HG02678 (cell line): ENCODE data around the gene TPP2.

Experiments
- ATAC-seq: cut with Tn5 transposase; IDR thresholded peaks from one replicate; pipeline ENCODE4 v1.9.1; 2021; ENCODE audit warnings: mild to moderate bottlenecking, moderate library complexity; ENCODE audit not compliant: unreplicated experiment

The TPP2 gene

DNA sequence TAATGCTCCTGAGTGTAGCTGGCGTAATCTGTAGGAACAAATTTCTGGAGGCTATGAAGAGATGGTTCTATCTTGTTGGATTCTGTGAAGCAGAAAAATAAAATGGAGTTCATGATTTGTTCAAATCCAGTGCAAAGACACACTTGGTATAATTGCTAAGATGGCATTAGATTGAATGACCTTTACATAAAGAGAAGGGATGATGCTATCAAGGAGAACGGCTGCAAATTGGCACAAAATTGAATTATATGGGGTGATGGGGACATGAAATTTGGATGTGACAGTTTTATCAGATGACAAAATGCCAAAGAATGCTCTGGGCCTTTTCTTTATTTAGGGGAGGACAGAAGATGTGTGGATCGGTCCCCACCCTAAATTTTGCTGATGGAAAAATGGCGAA lies 94.1 kb downstream of the TPP2 start:
- no peak for ATAC-seq

DNA sequence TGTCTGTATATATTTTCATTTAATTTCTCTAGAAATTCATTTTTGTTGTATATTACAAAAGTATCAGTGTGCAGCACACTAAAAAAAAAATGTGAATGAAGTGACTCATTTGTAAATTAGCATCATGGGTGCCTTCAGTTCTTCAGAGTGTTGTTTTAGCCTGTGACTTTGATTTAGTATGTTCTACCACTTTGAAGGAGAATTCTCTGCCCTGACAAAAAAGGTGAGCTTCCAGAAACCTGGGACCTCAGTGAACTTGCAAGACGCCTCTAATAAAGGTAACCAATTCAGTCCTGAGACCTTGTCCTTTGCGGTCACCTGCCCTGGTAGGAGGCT lies 95.7 kb downstream of the TPP2 start:
- no peak for ATAC-seq

DNA sequence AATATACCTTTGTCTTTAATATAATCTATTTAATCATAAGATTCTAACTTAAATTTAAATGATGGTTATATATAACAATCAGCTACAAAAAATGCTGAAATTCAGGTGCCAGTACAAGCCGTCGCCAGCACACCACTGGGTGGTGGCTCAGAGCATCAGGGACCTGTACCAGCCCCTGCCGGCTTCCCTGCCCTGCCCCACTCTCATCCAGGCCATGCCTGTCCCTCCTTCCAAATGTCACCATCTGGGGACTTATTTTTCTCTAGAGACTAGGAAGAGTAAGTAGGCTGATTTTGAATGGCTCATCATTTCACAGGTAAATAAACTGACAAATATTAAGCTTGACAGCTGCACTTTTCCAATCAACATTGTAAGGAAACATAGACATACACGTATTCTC lies 96.5 kb downstream of the TPP2 start:
- no peak for ATAC-seq

DNA sequence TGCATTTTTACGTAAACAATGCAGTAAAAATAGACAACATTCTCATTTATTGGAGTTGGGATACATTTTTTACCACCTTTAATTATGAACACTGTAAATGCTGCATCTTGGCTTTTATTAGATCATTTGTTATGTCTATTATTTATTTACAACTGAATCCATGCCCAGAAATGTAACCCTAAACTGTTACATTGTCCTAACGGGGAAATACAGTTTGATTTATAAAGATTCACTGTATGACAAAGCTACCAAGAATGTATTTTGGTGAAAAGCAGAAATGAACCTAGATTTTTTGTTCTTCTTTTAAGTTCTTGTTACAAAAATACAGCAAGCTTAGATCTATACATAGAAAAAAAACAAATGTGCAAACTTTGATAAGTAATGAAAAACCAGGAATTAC lies 97.0 kb downstream of the TPP2 start:
- ATAC-seq, result no peak

- ATAC-seq, result no peak
These were observed 98.2 kb downstream of the TPP2 start, which contains the start of gene METTL21C for GRCh38 chr13:102694937-102695336. Gene METTL21C (minus strand): TSS chr13:102695044. CDS start chr13:102694498, 546 bp downstream.

- ATAC-seq, result no peak
These were observed 99.7 kb downstream of the TPP2 start for GRCh38 chr13:102696465-102696864.

DNA sequence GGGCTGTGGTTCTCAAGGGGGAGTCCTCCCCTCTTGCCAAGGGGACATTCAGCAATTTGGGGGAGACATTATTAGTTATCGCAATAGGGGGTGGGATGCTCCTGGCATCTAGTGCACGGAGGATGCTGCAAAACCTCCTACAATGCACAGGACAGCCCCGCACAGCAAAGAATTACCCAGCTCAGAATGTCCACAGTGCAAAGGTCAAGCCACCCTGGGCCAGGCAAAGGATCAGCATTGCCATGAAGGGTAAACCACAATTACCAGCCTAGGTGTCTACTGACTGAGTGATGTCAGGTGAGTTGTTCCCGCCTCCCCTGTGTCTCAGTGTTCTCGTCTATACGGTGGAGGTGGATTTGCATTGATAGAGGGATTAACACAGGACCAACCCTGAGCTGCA lies 100.5 kb downstream of the TPP2 start:
- no peak for ATAC-seq

GRCh38 chr13:102697929-102698648 lies 101.3 kb downstream of the TPP2 start:
- ATAC-seq, result no peak

DNA sequence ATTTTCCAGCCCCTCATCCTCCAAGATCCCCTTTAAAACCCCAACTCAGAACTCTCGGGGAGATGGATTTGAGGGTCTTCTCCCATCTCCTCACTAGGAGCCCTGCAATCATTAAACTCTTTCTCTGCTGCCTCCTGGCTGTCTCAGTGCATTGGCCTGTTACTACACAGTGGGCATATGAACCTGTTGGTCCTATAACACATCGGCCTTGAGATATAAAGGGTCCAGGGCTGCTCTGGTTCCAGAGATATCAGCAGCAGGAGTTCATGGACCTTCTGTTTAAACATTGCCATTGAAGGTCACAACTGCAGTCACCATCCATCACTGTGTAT lies 101.8 kb downstream of the TPP2 start:
- ATAC-seq, result no peak

- no peak for ATAC-seq
These were observed 102.7 kb downstream of the TPP2 start for GRCh38 chr13:102699504-102699903.

- ATAC-seq, result no peak
These were observed 103.6 kb downstream of the TPP2 start for GRCh38 chr13:102700088-102701031.

DNA sequence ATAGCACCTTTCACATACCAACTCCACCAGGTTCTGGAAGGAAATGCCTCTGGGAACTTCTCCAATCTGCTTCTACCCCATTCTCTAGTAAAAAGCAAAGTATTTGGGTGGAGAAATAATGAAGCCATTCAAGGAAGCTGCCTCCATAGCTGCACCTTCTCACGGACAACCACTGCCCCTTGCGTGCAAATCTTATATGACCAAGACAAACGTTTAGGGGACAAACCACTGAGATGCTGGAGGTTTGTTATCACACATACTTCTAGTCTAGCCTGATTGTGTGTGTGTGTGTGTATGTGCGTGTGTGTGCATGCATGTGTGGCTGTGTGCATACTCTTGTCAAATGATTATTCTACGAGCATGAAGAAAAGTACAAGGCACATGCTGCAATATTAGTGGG lies 104.5 kb downstream of the TPP2 start:
- ATAC-seq, result no peak

DNA sequence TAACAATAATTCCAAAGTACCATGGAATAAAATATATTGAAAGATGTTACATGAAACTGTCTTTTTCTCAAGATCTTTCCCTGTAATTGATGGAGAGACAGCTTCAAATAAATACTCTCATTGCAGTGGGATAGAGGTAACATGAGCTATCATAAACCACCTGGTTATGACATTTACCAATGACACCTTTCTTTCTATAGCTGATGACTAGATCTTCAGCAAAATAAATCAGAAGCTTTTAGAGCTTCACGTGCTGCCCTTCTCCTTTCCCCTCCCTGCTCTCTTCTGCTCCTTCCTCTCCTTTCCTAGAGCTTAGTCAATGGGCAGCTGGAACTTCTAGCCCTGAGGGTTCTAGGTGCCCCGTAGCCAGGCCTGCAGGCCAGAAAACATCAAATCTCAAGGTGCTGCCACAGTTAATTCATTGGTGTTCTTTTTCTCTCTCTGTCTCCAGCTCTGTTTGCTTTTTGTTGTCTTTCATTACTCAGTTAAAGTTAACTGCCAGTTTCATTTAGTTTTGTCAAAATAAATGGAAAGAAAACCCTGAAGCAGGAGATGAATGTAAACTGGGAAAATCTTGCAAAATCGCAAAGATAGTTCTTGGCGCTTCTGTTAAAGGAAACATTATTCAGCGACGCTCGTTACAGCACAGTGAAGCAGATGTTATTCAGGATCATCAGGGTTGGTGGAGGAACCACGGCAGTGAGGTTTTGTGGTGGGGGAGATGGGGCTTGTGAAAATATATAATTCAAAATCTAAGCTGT lies 106.4 kb downstream of the TPP2 start:
- no peak for ATAC-seq

DNA sequence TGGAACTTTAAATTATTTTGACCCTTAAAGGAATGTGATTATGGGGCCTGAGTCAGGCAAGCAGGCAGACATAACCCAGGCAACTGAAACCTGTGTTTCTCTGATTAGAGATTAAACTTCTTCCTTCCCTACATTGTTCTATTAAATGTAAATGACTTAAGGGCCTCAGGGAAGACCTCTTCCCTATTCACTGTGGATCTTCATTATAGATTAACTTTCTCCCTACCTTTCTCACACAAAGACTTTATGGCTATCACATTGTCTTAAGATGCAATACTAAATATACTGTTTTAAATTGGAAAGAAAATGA lies 106.9 kb downstream of the TPP2 start:
- no peak for ATAC-seq

GRCh38 chr13:102704238-102705058 lies 107.7 kb downstream of the TPP2 start:
- no peak for ATAC-seq

- ATAC-seq, result no peak
These were observed 110.7 kb downstream of the TPP2 start for GRCh38 chr13:102707467-102707866.

DNA sequence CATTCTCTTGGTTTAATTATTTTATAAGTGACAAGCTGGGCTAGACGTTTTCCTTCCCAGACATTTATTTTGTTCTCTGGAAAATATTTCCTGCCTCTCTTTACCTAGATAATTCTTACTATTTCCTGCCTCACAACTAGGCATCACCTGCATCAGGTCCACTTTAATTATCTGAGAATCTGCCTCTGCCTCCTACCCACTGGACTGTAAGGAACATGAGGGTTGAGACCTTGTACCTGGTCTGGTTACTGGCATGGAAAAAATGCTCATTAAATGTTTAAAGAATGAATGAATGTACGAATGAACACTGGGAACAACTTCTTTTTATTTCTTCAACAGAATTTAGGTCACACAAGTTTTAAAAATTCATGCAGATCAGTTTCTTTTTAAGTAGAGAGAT lies 111.4 kb downstream of the TPP2 start:
- ATAC-seq, result no peak

DNA sequence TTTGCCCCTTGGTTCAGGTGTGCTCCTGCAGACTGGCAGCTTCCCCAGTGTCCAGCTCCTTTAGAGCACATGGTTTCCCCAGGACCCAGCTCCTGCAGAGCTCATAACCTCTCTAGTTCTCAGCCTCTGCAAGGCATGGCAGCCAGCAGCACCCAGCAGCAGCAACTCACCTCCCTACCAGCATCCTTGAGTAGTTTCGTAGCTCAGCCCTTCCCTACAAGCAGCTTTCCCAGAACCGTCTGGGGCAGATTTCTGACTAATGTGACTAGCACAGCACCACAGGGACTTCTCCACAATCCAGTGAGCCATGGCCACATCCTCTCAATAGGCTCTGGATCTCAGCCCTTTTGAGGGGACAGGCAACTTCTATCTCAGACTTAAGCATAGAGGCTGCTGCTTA lies 112.2 kb downstream of the TPP2 start:
- no peak for ATAC-seq

DNA sequence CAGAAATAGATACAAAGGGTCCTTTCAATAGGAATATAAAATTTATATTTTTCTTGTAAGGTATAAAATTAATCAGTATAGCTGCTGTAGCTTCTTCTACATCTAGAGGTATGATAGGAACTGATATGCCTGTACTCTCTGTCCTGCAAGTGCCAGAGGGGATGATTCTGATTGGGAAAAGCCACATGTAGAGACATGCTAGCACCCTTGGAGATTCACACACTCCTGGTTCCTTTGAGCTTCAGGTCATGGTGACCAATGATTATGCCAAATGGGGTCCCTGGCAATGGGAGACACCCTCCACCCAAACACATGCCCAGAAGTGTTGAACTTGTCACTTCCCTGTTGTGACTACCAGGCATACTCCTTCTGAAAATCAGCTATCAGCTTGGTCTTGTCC lies 112.8 kb downstream of the TPP2 start:
- ATAC-seq, result no peak

DNA sequence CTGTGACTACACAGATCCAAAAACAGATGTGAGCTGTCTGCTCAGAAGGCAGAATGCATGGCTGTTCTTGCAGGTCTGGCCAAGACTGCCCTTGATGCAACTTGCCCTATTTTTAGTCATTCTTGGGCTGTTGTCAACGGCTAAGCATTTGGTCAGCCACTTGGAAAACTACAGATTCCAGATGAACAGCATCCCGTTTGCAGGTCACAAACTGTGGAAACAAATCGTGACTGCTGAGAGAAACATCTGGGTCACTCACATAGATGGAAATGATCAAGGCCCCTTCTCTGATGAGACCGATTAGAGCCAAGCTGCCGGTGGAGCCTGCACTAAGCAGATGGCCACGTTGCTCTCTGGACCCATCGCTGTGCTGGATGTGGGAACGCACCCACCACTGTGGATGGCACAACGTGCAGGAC lies 113.5 kb downstream of the TPP2 start:
- no peak for ATAC-seq

DNA sequence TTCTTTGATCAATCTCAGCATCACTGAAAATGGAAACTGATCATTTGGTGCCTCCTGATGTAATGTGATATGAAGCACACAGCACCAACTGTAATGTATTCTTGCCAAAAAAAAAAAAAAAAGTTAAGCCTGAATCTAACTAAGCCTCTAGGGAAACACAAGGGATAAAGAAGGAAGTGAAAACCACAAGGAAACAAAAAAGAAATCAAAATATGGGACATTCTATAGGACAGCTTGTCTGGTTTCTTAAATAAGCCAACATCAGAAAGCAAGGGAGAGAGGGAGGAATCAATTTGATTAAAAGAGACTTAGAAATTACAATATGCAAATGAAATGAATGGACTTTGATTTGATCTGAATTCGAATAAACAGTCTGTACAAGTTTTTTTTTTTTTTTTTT lies 118.7 kb downstream of the TPP2 start:
- ATAC-seq, result no peak
